Measurements from ENCODE around the gene KIF1C.

The KIF1C gene

GRCh38 chr17:4997302-4998026 lies at the start of gene KIF1C, which contains the start of gene INCA1 (continued):
- TF ChIP-seq ZNF174 (tag by site-specific recombination; IDR thresholded peaks at IDR 0.05) = no peak
- no peak for TF ChIP-seq ZNF302 (tag by site-specific recombination; IDR thresholded peaks at IDR 0.05; ENCODE audit: low read depth)
- no peak for TF ChIP-seq MYNN (tag by site-specific recombination; IDR thresholded peaks at IDR 0.05; ENCODE audit: borderline replicate concordance)
- TF ChIP-seq ZNF548 (tag by site-specific recombination; IDR thresholded peaks at IDR 0.05) = no peak
- no peak for TF ChIP-seq ZNF266 (tag by site-specific recombination; IDR thresholded peaks at IDR 0.05; ENCODE audit: low read depth)
- no peak for TF ChIP-seq ZNF521 (tag by site-specific recombination; IDR thresholded peaks at IDR 0.05)
- 0 out of 2 replicates have a peak, but pooled peaks have one; percentile 61 for TF ChIP-seq ZNF184 (tag by site-specific recombination; IDR thresholded peaks at IDR 0.05)
- TF ChIP-seq ZNF292 (tag by site-specific recombination; IDR thresholded peaks at IDR 0.05; ENCODE audit: borderline replicate concordance, low read depth) = no peak
- TF ChIP-seq ZNF510 (tag by site-specific recombination; IDR thresholded peaks at IDR 0.05; ENCODE audit: insufficient replicate concordance) = no peak
- TF ChIP-seq ZBTB49 (tag by site-specific recombination; IDR thresholded peaks at IDR 0.05; ENCODE audit: low read depth) = no peak
- no peak for TF ChIP-seq ZFHX2 (tag by site-specific recombination; conservative IDR thresholded peaks at IDR 0.05)
- TF ChIP-seq TCF7L2 (IDR thresholded peaks at IDR 0.05; ENCODE audit: borderline replicate concordance, low read depth, low read length) = no peak
- TF ChIP-seq ZNF404 (tag by site-specific recombination; IDR thresholded peaks at IDR 0.05) = no peak
- TF ChIP-seq ZNF214 (tag by site-specific recombination; IDR thresholded peaks at IDR 0.05; ENCODE audit: borderline replicate concordance) = no peak
- TF ChIP-seq ZNF223 (tag by site-specific recombination; IDR thresholded peaks at IDR 0.05) = no peak
- no peak for TF ChIP-seq ZBTB7A (tag by site-specific recombination; IDR thresholded peaks at IDR 0.05; ENCODE audit: low read depth)
- TF ChIP-seq ZFP69B (tag by site-specific recombination; IDR thresholded peaks at IDR 0.05) = peak; percentile 100
- TF ChIP-seq KLF1 (tag by site-specific recombination; IDR thresholded peaks at IDR 0.05) = peak; percentile 54
- TF ChIP-seq ZNF10 (tag by site-specific recombination; IDR thresholded peaks at IDR 0.05) = no peak
- TF ChIP-seq CTCF (tag by site-specific recombination; IDR thresholded peaks at IDR 0.05) = peak; percentile 52
- TF ChIP-seq ZNF202 (tag by site-specific recombination; IDR thresholded peaks at IDR 0.05; ENCODE audit: borderline replicate concordance) = no peak
- TF ChIP-seq ZNF449 (tag by site-specific recombination; IDR thresholded peaks at IDR 0.05) = no peak
- TF ChIP-seq ZNF362 (tag by site-specific recombination; IDR thresholded peaks at IDR 0.05) = no peak
- peak; percentile 32; the same call in 1 of the 2 replicates for TF ChIP-seq PBX3 (CRISPR knock-in tag; IDR thresholded peaks at IDR 0.05)
- no peak for TF ChIP-seq ZNF488 (tag by site-specific recombination; IDR thresholded peaks at IDR 0.05)
- TF ChIP-seq ZNF350 (tag by site-specific recombination; IDR thresholded peaks at IDR 0.05) = no peak
- TF ChIP-seq ATF2 (tag by site-specific recombination; IDR thresholded peaks at IDR 0.05; ENCODE audit: low read depth) = no peak
- no peak for TF ChIP-seq ZNF157 (tag by site-specific recombination; IDR thresholded peaks at IDR 0.05)
- TF ChIP-seq ZNF707 (tag by site-specific recombination; IDR thresholded peaks at IDR 0.05) = no peak
